T-helper 2 cell treated with Interferon-gamma antibody and Interleukin-4, amounts not matched to agents 5 μg/mL and 100 μg/mL, for 36 hours (primary cell): ENCODE measurements around the gene NINL.
"Not testable (repeated sequence)": the region's sequence is repeated elsewhere in the genome, so short reads cannot be mapped to it uniquely, and the experiment has no call there.

ENCODE experiments used
- DNase-seq: peaks from one replicate; pipeline ENCODE4 v3.0.0; 2021; ENCODE audit warnings: low spot score
- H3K27ac Mint-ChIP-seq: one replicate; pipeline ENCODE4 v1.8.0; 2021; ENCODE audit warnings: mild to moderate bottlenecking, mixed read lengths
- H3K27me3 Mint-ChIP-seq: one replicate; pipeline ENCODE4 v1.8.0; 2021; ENCODE audit warnings: low read depth, mixed read lengths
- H3K36me3 Mint-ChIP-seq: one replicate; pipeline ENCODE4 v1.8.0; 2021; ENCODE audit warnings: low read depth, mixed read lengths
- H3K4me1 Mint-ChIP-seq: one replicate; pipeline ENCODE4 v1.8.0; 2021; ENCODE audit warnings: low read depth, mixed read lengths
- H3K4me3 Mint-ChIP-seq: one replicate; pipeline ENCODE4 v1.8.0; 2022; ENCODE audit warnings: mild to moderate bottlenecking, moderate library complexity, mixed read lengths
- H3K9me3 Mint-ChIP-seq: one replicate; pipeline ENCODE4 v1.8.0; 2021; ENCODE audit warnings: mixed read lengths

Gene NINL

GRCh38 chr20:25553819-25554296 lies 31.5 kb downstream of the NINL start:
- no peaks in the 10 kb centered on the region for H3K36me3 Mint-ChIP-seq
- DNase-seq: no peak
- H3K4me3 Mint-ChIP-seq: no peak overlapping the region
- no peaks in the 10 kb centered on the region for H3K9me3 Mint-ChIP-seq
- H3K4me1 Mint-ChIP-seq: peaks cover 1% of the 10 kb centered on the region
- H3K27ac Mint-ChIP-seq: no peak overlapping the region
- no peaks in the 10 kb centered on the region for H3K27me3 Mint-ChIP-seq

GRCh38 chr20:25552977-25553376 lies 32.4 kb downstream of the NINL start:
- H3K9me3 Mint-ChIP-seq: no peaks in the 10 kb centered on the region
- no peaks in the 10 kb centered on the region for H3K27me3 Mint-ChIP-seq
- H3K4me1 Mint-ChIP-seq: peaks cover 1% of the 10 kb centered on the region
- H3K36me3 Mint-ChIP-seq: no peaks in the 10 kb centered on the region
- H3K27ac Mint-ChIP-seq: no peak overlapping the region
- DNase-seq: no peak
- no peak overlapping the region for H3K4me3 Mint-ChIP-seq

DNA sequence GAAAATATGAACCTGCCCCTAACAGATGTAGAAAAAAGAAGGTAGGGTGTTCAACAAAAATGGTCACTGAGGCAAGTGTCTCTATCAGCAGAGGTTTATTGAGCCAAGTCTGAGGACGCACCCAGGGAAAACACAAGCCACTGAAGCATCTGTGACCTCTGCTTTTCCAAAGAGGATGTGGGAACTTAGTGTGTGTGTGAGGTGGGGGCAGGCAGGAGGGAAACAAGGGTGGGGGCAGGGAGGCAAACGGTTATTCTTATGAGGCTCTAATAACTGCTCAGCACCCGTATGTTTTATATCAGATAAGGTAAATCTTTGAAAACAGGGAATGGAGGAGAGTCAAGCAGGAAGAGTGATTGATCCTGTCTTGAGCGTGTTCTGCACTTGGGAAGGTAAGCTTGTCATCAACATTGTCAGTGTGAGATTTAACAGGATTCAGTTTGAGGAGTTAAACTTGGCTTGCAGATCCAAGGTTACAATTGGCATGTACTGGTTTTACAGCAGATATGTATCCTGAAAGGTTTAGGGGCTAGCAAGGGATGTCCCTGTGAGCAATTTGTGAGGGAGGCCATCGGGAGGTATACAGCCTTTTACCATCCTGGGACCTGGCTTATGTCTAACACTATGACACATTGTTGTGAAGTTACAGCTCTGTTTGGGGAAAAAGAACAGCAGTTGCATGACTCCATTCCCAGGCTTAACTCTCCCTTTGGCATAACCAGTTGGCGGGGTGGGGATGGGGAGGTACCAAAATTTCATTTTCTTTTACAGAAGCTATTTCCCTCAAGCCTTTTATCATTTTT lies 33.7 kb downstream of the NINL start:
- Mint-ChIP-seq H3K36me3 (no peaks in the 10 kb centered on the region), H3K27me3 (no peaks in the 10 kb centered on the region), H3K4me1 (peaks cover 1% of the 10 kb centered on the region), H3K9me3 (no peaks in the 10 kb centered on the region), H3K4me3 (no peak overlapping the region), H3K27ac (no peak overlapping the region)
- DNase-seq: no peak

DNA sequence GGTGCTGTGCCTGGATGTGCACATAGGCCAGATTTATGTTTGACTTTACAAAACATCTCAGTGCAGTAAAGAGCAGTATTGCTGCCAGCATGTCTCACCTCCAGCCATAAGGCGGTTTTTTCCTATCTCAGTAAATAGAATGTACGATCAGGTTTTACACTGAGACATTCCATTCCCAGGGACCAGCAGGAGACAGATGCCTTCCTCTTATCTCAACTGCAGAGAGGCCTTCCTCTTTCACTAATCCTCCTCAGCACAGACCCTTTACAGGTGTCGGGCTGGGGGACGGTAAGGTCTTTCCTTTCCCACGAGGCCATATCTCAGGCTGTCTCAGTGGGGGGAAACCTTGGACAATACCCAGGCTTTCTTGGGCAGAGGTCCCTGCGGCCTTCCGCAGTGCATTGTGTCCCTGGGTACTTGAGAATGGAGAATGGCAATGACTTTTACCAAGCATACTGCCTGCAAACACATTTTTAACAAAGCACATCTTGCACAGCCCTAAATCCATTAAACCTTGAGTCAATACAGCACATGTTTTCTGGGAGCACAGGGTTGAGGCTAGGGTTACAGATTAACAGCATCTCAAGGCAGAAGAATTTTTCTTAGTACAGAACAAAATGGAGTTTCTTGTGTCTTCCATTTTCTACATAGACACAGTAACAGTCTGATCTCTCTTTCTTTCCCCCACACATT lies 34.5 kb downstream of the NINL start:
- not testable (repeated sequence) for H3K4me1 Mint-ChIP-seq, H3K4me3 Mint-ChIP-seq, H3K9me3 Mint-ChIP-seq, DNase-seq, H3K27me3 Mint-ChIP-seq, H3K36me3 Mint-ChIP-seq, H3K27ac Mint-ChIP-seq

GRCh38 chr20:25549843-25550477 lies 35.4 kb downstream of the NINL start:
- Mint-ChIP-seq H3K4me1 (peaks cover 1% of the 10 kb centered on the region), H3K27me3 (no peaks in the 10 kb centered on the region), H3K4me3 (no peak overlapping the region), H3K27ac (no peak overlapping the region), H3K36me3 (no peaks in the 10 kb centered on the region), H3K9me3 (no peaks in the 10 kb centered on the region)
- DNase-seq: no peak

DNA sequence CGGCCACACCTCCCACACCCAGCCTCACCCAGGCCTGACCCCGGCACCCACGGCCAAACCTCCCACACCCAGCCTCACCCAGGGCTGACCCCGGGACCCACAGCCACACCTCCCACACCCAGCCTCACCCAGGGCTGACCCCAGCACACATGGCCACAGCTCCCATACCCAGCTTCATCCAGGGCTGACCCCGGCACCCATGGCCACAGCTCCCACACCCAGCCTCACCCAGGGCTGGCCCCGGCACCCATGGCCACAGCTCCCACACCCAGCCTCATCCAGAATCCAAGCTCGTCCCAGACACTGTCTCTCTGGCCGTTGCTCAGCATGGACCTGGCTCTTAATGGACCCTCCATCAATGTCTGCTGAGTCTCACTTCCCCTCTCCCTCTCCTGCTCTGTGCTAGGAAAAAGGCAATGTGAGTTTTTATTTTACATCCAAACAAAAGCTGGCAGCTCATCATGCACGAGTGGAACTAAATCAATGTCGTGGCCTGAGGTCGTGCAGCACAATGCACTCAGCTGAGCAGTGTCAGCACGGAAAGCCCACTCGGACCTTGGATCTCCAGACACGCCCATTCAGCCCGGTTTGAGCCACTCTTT lies 36.1 kb downstream of the NINL start:
- H3K27me3 Mint-ChIP-seq: no peaks in the 10 kb centered on the region
- no peaks in the 10 kb centered on the region for H3K36me3 Mint-ChIP-seq
- H3K4me1 Mint-ChIP-seq: peaks cover 1% of the 10 kb centered on the region
- DNase-seq: no peak
- H3K4me3 Mint-ChIP-seq: no peak overlapping the region
- H3K27ac Mint-ChIP-seq: no peak overlapping the region
- no peaks in the 10 kb centered on the region for H3K9me3 Mint-ChIP-seq

DNA sequence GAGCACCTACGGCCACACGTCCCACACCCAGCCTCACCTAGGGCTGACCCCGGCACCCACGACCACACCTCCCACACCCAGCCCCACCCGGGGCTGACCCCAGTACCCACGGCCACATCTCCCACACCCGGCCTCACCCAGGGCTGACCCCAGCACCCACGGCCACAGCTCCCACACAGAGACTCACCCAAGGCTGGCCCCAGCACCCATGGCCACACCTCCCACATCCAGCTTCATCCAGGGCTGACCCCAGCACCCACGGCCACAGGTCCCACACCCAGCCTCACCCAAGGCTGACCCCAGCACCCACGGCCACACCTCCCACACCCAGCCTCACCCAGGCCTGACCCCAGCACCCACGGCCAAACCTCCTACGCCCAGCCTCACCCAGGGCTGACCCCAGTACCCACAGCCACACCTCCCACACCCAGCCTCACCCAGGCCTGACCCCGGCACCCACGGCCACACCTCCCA lies 36.7 kb downstream of the NINL start:
- no peaks in the 10 kb centered on the region for H3K27me3 Mint-ChIP-seq
- peaks cover 1% of the 10 kb centered on the region for H3K4me1 Mint-ChIP-seq
- no peak overlapping the region for H3K4me3 Mint-ChIP-seq
- no peaks in the 10 kb centered on the region for H3K36me3 Mint-ChIP-seq
- no peak overlapping the region for H3K27ac Mint-ChIP-seq
- no peak for DNase-seq
- no peaks in the 10 kb centered on the region for H3K9me3 Mint-ChIP-seq

GRCh38 chr20:25547999-25548398 lies 37.3 kb downstream of the NINL start:
- Mint-ChIP-seq H3K36me3 (no peaks in the 10 kb centered on the region), H3K4me3 (no peak overlapping the region), H3K9me3 (no peaks in the 10 kb centered on the region), H3K27me3 (no peaks in the 10 kb centered on the region), H3K4me1 (peaks cover 1% of the 10 kb centered on the region), H3K27ac (no peak overlapping the region)
- DNase-seq: no peak

- Mint-ChIP-seq H3K4me3 (no peak overlapping the region), H3K27me3 (no peaks in the 10 kb centered on the region), H3K27ac (no peak overlapping the region), H3K4me1 (peaks cover 1% of the 10 kb centered on the region), H3K36me3 (no peaks in the 10 kb centered on the region), H3K9me3 (no peaks in the 10 kb centered on the region)
- no peak for DNase-seq
Measured at GRCh38 chr20:25547063-25547462, 38.3 kb downstream of the NINL start.

GRCh38 chr20:25546048-25546447 lies 39.3 kb downstream of the NINL start:
- H3K9me3 Mint-ChIP-seq: no peaks in the 10 kb centered on the region
- no peak overlapping the region for H3K27ac Mint-ChIP-seq
- H3K4me3 Mint-ChIP-seq: no peak overlapping the region
- H3K4me1 Mint-ChIP-seq: peaks cover 2% of the 10 kb centered on the region
- H3K36me3 Mint-ChIP-seq: no peaks in the 10 kb centered on the region
- H3K27me3 Mint-ChIP-seq: no peaks in the 10 kb centered on the region
- DNase-seq: no peak

DNA sequence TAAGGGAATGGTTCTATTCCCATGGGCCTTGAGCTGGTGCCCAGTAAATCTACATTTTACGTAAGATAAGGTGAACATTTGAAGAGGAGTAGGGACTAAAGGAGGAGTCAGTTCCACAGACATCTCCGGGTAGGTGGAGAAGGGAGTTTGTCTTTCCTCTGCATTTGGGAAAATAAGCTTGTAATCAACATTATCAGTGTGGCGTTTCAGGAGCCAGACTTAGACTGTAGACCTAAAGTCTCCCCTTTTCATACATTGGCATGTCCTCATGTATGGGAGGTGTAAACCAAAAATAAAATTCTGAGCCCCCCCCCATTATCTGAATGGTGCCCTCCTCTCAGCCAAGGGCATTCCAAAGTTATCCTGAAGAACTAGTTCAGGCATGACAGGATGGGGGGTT lies 40.2 kb downstream of the NINL start:
- no peak overlapping the region for H3K27ac Mint-ChIP-seq
- H3K4me3 Mint-ChIP-seq: no peak overlapping the region

GRCh38 chr20:25544734-25545133 lies 40.6 kb downstream of the NINL start:
- no peaks in the 10 kb centered on the region for H3K9me3 Mint-ChIP-seq
- DNase-seq: no peak
- no peak overlapping the region for H3K4me3 Mint-ChIP-seq
- no peaks in the 10 kb centered on the region for H3K27me3 Mint-ChIP-seq
- no peaks in the 10 kb centered on the region for H3K36me3 Mint-ChIP-seq
- H3K27ac Mint-ChIP-seq: no peak overlapping the region
- peaks cover 2% of the 10 kb centered on the region for H3K4me1 Mint-ChIP-seq

More for the DNA sequence above, 40.2 kb downstream of the NINL start:
- peaks cover 2% of the 10 kb centered on the region for H3K4me1 Mint-ChIP-seq
- H3K9me3 Mint-ChIP-seq: no peaks in the 10 kb centered on the region
- no peak for DNase-seq
- H3K36me3 Mint-ChIP-seq: no peaks in the 10 kb centered on the region
- H3K27me3 Mint-ChIP-seq: no peaks in the 10 kb centered on the region

GRCh38 chr20:25544311-25544710 lies 41.0 kb downstream of the NINL start:
- Mint-ChIP-seq H3K4me1 (peaks cover 2% of the 10 kb centered on the region), H3K27me3 (no peaks in the 10 kb centered on the region), H3K9me3 (no peaks in the 10 kb centered on the region), H3K27ac (no peak overlapping the region), H3K36me3 (no peaks in the 10 kb centered on the region), H3K4me3 (no peak overlapping the region)
- DNase-seq: no peak

DNA sequence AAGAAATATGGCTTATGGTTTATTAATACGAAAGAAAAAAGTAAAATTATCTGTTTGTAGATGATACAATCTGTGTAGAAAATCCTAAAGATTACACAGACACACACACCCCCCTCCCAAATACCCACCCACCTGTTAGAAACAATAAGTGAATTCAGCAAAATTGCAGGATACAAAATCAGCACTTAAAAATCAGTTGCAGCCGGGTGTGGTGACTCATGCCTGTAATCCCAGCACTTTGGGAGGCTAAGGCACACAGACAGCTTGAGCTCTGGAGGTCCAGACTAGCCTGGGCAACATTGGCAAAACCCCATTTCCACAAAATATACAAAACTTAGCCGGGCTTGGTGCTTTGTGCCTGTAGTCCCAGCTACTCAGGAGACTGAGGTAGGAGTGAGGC lies 42.3 kb downstream of the NINL start:
- H3K9me3 Mint-ChIP-seq: no peaks in the 10 kb centered on the region

More for the DNA sequence above, 42.3 kb downstream of the NINL start:
- no peak for DNase-seq
- no peaks in the 10 kb centered on the region for H3K36me3 Mint-ChIP-seq
- H3K4me1 Mint-ChIP-seq: peaks cover 2% of the 10 kb centered on the region
- no peak overlapping the region for H3K4me3 Mint-ChIP-seq
- H3K27me3 Mint-ChIP-seq: no peaks in the 10 kb centered on the region
- no peak overlapping the region for H3K27ac Mint-ChIP-seq
